Stimulated activated CD4-positive, alpha-beta T cell treated with anti-CD3 and anti-CD28 coated beads, Interleukin-4, amount 100 ng/mL, for 24 hours (primary cell): Measurements from ENCODE around the gene GNA15.
"Not testable (repeated sequence)": the region's sequence is repeated elsewhere in the genome, so short reads cannot be mapped to it uniquely, and the experiment has no call there.

ENCODE experiments used
- DNase-seq: peaks from one replicate; pipeline ENCODE4 v3.0.0-alpha.2; 2020

The GNA15 gene

DNA sequence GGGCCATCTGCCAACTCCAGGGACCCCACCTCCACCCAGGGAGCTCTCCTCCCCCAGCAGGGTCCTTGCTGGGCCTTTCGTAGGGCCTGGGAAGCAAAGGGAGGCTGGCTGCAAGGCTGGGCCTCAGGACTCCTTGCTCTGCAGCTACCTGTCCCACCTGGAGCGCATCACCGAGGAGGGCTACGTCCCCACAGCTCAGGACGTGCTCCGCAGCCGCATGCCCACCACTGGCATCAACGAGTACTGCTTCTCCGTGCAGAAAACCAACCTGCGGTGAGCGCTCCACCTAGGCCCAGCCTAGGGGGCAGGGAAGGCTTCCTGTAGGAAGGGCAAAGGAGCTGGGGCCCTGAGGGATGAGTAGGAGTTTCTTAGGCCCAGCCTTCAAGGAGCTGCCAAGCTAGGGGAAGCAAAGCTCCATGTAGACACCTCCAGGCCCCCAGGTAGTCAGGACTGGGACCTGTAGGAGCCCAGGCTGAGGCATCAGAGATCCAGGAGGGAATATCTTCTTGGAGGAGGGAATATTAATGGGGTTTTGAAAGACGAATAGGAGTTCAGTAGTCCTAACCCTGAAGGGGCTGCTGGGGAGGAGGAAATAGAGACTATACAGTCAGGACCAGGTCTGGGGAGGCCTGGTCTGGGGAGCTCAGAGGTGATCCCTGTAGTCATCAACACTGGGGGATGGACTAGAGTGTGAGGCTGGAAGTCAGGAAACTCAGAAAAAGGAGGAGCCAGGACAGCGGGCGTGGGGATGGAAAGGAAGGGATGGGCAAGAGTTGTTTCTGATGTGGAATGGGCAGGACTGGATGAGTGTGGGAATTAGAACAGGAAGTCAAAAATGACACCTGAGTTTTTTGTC lies 16.0 kb downstream of the GNA15 start:
- DNase-seq: no peak

DNA sequence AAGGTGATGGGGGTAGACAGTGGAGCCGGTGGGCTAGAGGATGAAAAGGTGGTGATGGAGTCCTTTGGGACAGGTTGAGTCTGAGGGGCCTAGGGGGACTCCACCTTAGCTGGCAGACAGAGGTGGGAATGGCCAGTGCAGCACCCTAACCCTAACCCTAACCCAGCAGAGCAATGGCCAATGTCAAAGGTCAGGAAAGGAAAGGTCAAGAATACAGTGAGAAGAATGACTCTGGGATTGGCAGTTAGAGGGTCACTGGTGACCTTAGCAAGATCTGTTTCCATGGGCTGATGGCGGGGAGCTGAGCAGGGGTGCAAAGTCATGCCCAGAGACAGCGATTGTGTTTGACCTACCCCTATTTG lies 16.6 kb downstream of the GNA15 start:
- DNase-seq: no peak

DNA sequence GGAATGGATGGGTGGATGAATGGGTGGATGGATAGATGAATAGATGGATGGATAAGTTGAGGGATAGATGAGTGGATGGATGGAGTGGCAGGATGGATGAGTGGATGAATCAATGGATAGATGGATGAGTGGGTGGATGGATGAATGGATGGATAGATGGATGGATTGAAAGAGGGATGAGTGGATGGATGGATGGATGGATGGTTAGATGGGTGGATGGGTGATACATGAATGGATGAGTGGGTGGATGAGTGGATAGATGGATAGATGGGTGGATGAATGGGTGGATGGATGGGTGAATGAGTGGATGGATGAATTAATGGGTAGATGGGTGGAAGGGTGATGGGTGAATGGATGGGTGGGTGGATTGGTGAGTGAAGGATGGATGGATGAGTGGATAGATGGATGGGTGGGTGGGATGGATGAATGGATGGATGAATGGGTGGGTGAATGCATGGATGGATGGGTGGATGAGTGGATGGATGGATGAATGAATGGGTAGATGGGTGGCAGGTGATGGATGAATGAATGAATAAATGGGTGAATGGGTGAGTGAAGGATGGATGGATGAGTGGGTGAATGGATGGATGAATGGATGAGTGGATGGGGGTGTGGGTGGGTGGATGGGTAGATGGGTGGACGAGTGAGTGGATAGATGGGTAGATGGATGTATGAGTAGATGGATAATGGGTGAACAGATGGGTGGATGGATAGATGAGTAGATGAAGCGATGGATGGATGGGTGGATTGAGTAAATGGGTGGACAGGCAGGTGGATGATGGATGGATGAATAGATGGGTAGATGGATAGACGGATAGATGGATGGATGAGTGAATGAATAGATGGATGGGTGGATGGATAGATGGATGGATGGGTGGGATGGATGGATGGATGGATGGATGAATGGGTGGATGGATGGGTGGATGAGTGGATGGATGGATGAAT lies 17.7 kb downstream of the GNA15 start:
- DNase-seq: no peak

DNA sequence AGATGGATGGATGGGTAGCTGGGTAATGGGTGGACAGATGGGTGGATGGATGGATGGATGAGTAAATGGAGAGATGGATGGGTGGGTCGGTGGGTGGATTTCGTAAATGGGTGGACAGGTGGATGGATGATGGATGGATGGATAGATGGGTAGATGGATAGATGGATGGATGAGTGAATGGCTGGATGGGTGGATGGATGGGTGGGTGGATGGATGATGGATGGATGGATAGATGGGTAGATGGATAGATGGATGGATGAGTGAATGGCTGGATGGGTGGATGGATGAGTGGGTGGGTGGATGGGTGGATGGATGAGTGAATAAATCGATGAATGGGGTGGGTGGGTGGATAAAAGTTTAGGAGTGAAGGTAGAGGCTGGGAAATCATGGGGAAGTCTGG lies 18.6 kb downstream of the GNA15 start:
- not testable (repeated sequence) for DNase-seq

DNA sequence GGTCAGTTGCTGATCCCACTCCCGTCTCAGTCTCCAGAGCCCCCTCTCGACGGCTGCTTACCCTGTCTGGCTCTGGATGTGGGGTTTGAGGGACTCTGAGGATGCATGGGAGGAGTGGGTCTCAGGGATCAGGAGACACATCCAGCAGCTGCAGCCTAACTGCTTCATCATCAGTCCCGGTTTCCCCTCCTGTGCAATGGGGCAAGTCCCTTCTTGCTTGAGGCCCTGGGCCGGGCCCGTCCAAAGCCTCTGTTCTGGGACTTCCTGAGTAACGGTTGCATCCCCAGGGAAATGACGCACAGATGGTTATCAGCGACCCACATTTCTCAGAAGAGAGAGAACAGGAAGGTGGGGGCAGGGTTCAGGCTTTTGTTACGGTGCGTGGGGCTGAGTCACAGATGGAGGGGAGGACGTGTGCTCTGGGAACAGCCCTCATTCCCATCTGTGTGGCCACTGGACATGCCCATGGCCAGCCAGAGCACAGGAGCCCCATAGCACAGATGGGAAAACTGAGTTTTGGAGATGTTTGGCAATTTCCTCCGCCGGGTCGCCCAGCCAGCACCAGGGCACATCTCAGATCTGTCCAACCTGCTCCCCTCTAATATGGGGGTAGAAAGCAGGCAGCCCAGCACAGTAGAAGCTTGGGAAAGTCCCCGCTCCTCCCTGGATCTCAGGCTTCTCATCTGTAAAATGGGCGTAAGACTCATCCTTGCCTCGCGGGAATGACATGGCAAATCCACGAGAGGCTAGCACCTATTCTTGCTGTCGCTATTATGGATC lies 19.3 kb downstream of the GNA15 start:
- peak; percentile 90 for DNase-seq

DNA sequence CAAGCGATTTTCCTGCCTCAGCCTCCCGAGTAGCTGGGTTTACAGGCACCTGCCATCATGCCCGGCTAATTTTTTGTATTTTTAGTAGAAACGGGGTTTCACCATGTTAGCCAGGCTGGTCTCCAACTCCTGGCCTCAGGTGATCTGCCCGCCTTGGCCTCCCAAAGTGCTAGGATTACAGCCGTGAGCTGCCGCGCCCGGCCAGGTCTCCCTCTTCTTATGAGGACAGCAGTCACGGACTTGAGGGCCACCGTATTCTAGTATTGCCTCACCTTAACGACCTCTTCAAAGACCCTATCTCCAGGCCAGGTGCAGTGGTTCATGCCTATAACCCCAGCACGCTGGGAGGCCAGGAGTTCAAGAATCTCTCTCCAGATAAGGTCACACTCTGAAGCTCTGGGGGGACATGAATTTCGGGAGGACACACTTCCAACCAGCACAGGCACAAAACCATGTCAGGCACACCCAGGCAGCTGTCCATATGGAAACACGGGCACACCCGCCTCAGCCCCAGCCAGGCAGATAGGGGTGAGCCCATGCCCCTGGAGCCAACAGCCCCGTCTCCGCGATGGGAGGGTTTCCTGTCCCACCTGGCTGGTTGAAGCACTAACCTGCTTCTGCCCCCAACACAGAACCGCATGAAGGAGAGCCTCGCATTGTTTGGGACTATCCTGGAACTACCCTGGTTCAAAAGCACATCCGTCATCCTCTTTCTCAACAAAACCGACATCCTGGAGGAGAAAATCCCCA lies 21.4 kb downstream of the GNA15 start:
- DNase-seq: no peak

DNA sequence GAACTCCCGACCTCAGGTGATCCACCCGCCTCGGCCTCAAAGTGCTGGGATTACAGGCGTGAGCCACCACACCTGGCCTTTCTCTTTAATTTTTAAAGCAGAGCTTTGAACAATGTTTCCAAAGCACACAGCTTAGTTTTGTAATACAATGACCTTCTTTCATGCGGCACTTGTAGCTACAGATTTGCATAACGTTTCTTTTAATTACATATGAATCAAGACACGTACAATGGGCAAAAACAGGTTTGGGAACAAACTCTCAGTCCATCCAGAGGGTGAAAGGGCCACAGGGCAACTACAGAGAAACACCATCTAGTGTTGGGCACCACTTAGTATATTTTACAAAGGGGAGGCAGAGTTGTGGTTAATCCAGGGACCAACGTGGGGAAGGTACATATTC lies 23.7 kb downstream of the GNA15 start:
- DNase-seq: no peak

DNA sequence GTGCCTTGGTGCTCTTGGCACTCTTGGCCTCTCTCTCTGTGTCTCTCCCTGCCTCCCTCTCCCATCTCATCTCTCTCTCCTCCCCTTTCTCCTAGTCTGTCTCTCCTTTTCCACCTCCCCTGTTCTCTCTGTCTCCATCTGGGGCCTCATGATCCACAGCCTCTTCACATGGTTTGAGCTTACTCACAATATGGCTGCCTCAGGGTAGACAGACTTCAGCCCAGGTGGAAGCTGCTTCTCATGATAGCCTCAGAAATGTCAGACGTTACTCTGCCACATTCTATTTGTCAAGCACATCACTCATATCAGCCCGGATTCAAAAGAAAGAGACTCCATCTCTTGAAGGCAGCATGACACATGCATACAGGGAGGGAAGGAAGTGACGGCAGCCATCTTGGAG lies 24.4 kb downstream of the GNA15 start:
- no peak for DNase-seq

DNA sequence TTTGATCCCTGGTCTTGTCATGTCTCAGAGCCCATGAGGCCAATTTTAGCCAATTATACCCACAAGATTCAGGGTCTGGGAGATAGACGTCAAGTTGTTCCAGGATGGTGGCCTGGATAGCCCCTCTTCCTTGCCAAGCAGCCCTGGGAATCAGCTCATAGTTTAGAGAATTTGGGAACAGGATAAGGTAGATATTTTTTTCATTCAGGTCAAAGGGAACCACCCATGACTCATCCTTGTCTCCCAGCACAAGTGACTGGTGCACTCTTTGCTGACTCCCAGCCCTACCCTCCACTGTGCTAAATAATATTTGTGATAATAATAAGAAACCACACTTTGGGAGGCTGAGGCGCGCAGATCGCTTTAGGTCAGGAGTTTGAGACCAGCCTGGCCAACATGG lies 25.6 kb downstream of the GNA15 start:
- no peak for DNase-seq

DNA sequence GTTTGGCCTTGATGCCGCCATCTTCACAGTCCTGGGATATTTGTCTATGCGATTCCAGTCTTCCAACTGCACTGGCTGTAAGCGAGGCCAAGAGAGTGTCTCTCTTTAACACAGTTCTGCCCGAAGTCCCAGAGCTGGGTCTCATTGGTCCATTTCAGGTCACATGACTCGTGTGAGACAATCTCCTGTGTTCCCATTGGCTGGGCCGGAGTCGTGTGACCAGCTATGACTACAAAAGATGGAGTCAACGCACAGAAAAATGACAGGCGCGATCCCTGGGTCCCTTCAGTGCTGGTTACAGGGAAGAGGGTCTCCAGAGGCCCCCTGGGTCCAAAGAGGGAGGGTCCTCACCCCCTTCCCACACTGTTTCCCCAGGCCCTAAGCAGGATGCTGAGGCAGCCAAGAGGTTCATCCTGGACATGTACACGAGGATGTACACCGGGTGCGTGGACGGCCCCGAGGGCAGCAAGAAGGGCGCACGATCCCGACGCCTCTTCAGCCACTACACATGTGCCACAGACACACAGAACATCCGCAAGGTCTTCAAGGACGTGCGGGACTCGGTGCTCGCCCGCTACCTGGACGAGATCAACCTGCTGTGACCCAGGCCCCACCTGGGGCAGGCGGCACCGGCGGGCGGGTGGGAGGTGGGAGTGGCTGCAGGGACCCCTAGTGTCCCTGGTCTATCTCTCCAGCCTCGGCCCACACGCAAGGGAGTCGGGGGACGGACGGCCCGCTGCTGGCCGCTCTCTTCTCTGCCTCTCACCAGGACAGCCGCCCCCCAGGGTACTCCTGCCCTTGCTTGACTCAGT lies 26.8 kb downstream of the GNA15 start:
- DNase-seq: no peak

DNA sequence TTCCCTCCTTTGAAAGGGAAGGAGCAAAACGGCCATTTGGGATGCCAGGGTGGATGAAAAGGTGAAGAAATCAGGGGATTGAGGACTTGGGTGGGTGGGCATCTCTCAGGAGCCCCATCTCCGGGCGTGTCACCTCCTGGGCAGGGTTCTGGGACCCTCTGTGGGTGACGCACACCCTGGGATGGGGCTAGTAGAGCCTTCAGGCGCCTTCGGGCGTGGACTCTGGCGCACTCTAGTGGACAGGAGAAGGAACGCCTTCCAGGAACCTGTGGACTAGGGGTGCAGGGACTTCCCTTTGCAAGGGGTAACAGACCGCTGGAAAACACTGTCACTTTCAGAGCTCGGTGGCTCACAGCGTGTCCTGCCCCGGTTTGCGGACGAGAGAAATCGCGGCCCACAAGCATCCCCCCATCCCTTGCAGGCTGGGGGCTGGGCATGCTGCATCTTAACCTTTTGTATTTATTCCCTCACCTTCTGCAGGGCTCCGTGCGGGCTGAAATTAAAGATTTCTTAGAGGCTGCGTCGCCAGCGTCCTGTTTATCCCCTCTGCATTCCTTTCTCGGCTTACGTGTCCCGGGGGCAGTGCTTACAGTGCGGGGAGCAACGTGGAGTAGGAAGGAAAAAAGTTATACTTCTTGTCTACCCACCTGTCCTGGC lies 27.5 kb downstream of the GNA15 start:
- DNase-seq: peak; percentile 80

DNA sequence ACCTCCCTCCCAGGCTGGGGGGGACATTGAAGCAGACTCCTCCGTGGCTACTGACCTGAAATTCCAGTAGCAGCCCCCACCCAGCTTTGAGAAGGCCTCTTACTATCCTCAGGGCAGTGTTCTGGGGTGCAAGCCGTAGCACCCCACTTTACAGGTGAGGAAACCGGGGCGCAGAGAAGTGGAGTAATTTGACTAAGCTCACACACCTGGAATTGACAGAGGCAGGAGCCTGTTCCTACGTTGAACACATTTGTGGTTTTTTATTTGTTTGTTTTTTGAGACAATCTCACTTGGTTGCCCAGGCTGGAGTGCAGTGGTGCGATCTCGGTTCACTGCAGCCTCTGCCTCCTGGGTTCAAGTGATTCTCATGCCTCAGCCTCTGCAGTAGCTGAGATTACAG lies 28.1 kb downstream of the GNA15 start:
- no peak for DNase-seq

DNA sequence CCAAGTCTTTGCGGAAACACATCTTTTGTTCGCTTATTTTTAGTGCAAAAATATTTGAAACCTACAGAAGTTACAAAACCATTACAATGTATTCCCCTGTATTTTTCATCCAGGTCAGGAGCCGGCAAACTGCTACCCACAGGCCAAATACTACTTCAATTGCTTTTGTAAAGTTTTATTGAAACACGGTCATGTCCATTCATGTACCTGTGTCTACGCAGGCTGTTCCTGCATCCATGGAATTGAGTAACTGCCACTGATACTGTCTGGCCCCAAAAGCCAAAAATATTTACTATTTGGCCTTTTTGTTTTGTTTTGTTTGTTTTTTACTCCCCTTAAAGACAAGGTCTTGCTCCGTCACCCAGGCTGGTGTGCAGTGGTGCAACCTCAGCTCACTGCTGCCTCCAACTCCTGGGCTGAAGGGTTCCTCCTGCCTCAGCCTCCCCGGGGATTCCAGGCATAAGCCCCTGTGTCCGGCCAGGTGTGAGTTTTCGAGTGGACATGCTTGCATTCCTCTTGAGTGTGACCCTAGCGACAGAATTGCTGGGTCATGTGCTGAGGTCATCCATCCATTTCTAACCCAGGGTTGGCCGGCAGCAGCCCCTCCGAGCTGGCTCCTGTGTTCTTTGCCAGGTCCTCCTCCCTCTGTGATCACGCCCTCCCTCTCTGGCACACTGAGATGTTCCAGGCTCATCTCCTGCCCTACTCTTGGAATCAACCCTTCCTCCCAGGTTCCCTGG lies 31.9 kb downstream of the GNA15 start:
- no peak for DNase-seq

DNA sequence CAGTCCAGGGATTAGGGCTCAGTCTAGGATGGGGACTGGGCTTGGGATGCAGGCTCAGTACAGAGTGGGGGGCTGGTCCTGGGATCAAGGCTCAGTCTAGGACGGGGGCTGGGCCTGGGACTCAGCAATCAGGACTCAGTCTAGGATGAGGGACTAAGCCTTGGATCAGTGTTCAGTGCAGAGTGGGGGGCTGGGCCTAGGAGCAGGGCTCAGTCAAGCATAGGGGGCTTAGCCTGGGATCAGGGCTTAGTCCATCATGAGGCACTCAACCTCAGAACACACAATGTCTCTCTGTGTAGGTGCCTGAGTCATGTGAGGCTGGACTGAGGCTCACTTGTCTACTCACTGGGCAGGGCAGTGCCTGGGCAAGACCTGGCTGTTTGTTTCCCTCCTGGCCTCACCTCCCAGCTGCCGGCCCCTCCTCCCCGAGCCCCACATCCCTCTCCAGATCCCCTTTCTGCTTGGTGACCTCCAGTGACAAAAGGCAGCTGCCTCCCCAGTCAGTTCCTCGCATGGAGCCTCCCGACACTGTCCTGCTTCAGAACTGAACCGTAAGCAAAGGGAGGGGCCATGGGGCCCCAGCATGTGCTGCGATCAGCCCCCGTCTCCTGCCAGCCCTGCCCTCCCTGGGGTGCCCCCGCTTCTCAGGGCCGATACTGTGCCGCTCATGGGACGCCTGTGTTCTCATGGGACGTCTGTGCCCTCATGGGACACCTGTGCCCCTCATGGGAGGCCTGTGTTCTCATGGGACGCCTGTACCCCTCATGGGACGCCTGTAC lies 36.2 kb downstream of the GNA15 start:
- DNase-seq: no peak

DNA sequence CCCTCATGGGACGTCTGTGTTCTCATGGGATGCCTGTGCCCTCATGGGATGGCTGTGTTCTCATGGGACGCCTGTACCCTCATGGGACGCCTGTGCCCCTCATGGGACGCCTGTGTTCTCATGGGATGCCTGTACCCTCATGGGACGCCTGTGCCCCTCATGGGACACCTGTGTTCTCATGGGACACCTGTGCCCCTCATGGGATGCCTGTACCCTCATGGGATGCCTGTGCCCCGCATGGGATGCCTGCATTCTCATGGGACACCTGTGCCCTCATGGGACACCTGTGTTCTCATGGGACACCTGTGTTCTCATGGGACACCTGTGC lies 36.8 kb downstream of the GNA15 start:
- DNase-seq: not testable (repeated sequence)

DNA sequence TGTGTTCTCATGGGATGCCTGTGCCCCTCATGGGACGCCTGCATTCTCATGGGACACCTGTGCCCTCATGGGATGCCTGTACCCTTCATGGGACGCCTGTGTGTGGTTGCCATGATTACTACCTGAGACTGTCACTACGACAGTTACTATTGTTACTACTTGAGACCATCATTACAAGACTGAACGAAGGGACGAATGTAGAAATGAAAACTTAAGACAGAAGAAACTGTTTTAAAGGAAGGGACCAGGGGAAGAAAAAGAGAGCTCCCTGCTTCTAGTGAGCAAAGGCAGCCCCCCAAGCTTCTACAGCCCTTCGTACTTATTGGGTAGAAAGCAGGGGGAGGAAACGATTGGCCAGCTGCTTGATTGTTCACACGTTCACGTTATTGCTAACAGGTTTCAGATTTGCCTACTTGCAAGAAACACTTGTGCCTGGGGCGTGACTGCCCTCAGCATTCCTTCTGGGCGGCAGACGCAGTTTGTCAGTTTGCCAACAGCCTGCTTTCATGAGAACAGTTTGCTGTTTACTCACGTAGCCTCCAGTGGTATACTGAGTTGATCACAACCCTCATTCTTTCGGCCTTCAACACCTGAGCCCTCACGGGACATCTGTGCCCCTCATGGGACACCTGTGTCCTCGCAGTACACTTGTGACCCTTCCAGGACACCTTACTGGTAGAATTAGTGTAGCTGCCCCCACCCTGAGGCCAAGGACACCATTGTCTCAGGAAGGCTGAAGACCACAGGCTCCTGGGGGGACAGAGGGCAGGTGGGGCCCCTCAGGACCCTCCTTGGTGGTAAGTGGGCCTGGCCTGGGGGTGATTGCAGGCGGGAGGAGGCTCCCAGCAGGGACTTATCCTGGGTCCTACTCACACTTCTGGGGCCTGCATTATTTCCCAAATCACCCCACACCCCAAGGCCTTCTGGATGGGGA lies 40.2 kb downstream of the GNA15 start:
- no peak for DNase-seq

DNA sequence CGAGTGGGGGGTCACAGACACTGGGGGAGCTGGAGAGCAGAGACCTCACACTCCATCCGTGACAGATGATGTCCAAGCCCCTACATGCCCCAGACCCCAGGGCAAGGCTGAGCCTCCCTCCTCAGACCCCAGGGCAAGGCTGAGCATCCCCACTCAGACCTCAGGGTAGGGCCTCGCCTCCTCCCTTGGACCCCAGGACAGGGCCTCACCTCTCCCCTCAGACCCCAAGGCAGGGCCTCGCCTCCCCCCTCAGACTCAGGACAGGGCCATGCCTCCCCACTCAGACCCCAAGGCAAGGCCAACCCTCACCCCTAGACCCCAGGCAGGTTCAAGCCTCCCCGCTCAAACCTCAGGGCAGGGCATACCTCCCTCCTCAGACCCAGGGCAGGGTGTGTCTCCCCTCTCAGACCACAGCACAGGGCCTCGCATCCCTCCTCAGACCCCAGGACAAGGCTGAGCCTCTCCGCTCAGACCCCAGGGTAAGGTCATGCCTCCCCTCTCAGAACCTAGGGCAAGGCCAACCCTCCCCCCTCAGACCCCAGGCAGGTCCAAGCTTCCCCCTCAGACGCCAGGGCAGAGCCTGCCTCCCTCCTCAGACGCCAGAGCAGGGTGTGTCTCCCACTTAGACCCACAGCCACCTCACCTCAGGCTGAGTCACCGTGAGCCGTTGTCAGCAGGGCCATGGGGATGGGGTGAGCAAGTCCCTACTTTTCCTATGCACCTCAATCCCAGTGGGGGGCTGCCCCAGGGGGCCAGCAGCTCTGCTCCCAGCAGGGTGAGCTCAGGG lies 41.1 kb downstream of the GNA15 start:
- peak; percentile 78 for DNase-seq
